Upper lobe of left lung (tissue), 4 donors: ENCODE results near the gene CDC16.

Experiments used
- EP300 ChIP-seq, 4 donors: sonication (generic); formaldehyde crosslinking; IDR thresholded peaks; one replicate each; pipeline ENCODE4 v1.5.1; 2017; ENCODE audit warnings: antibody characterized with exemption in 4 of 4, control low read depth in 2 of 4
- POLR2A ChIP-seq, 4 donors: fragments of 450-650 bp; IDR thresholded peaks; one replicate each; pipeline ENCODE4 v1.5.1; 2016 to 2017; ENCODE audit warnings: antibody characterized with exemption in 4 of 4, mild to moderate bottlenecking in 2 of 4

- no peak for TF ChIP-seq EP300 (IDR thresholded peaks at IDR 0.05)
- no peak for TF ChIP-seq POLR2A (IDR thresholded peaks at IDR 0.05)
Measured at GRCh38 chr13:114224201-114224600, 10.5 kb upstream of the CDC16 start.
